Stimulated activated naive CD8-positive, alpha-beta T cell treated with anti-CD3 and anti-CD28 coated beads, Interleukin-15, Interleukin-2, amounts not matched to agents 100 ng/mL and 50 ng/mL, for 24 hours (primary cell): ENCODE results near the gene BET1.

Source experiments
- H3K27ac Mint-ChIP-seq: one replicate; pipeline ENCODE4 v1.8.0; 2021; ENCODE audit warnings: mild to moderate bottlenecking, mixed read lengths
- H3K27me3 Mint-ChIP-seq: one replicate; pipeline ENCODE4 v1.8.0; 2021; ENCODE audit warnings: mixed read lengths
- H3K36me3 Mint-ChIP-seq: one replicate; pipeline ENCODE4 v1.8.0; 2021; ENCODE audit warnings: low read depth, mixed read lengths
- H3K4me1 Mint-ChIP-seq: one replicate; pipeline ENCODE4 v1.8.0; 2021; ENCODE audit warnings: low read depth, mixed read lengths
- H3K4me3 Mint-ChIP-seq: one replicate; pipeline ENCODE4 v1.8.0; 2021; ENCODE audit warnings: mild to moderate bottlenecking, mixed read lengths
- H3K9me3 Mint-ChIP-seq: one replicate; pipeline ENCODE4 v1.8.0; 2021; ENCODE audit warnings: mixed read lengths

The BET1 gene

DNA sequence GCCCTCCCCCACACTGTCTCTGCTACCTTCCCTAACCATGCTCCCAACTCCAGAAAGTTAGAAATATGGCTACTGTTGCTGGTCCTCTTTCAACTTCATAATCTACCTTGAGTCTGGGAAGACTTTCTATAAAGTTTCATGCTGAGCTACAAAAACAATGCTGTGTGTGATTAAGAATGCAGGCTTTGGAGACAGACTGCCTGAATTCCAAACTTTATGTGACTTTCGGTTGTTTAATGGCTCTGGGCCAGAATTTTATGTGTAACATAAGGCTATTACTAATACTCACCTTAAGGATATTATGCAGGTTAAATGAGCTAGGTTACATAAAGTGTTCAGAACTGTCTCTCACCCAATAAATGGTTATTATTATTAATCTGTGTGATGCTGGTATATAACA, 19.1 kb downstream of the BET1 start:
- Mint-ChIP-seq H3K4me3 (no peak overlapping the region), H3K4me1 (no peaks in the 10 kb centered on the region), H3K36me3 (no peaks in the 10 kb centered on the region), H3K27ac (no peak overlapping the region), H3K27me3 (no peaks in the 10 kb centered on the region), H3K9me3 (no peaks in the 10 kb centered on the region)

DNA sequence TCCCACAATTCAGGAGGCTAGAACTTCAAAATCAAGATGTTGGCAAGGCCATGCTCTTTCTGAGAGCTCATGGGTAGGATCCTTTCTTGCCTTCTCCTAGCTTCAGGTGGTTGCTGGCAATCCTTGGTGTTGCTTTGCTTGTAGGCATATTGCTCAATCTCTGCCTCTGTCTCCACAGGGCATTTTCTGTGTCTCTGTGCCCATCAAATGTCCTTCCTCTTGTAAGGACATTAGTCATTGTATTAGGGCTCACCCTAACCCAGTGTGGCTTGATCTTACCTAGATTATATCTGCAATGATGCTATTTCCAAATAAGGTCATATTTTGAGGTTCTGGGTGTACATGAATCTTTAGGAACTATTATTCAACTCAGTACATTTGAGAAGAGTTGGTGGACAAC, 20.1 kb downstream of the BET1 start:
- Mint-ChIP-seq H3K4me3 (no peak overlapping the region), H3K36me3 (no peaks in the 10 kb centered on the region), H3K9me3 (no peaks in the 10 kb centered on the region)

DNA sequence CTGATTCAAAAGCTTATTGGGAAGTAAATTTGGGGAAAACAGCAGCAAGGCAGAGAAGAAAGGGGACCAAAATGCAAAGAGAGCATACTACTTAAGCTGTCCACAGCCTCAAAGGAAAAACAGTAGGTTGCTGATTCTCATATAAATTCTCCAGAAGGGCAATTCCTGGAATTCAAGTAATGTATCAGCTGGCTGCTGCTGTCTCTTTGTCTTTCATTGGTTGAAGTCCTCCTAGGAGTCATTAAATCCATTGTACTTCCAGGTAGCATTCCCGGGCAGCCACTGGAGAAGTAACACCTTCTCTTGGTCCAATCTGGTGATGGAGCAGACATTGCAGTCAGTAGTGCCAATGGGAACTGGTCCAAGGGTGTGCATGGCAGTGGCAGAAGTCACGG, 22.7 kb downstream of the BET1 start:
- H3K4me1 Mint-ChIP-seq = no peaks in the 10 kb centered on the region
- H3K9me3 Mint-ChIP-seq = no peaks in the 10 kb centered on the region
- no peaks in the 10 kb centered on the region for H3K36me3 Mint-ChIP-seq
- H3K27ac Mint-ChIP-seq = no peak overlapping the region
- H3K27me3 Mint-ChIP-seq = no peaks in the 10 kb centered on the region
- H3K4me3 Mint-ChIP-seq = no peak overlapping the region

More for the DNA sequence above, 20.1 kb downstream of the BET1 start:
- Mint-ChIP-seq H3K4me1 (no peaks in the 10 kb centered on the region), H3K27ac (no peak overlapping the region), H3K27me3 (no peaks in the 10 kb centered on the region)

DNA sequence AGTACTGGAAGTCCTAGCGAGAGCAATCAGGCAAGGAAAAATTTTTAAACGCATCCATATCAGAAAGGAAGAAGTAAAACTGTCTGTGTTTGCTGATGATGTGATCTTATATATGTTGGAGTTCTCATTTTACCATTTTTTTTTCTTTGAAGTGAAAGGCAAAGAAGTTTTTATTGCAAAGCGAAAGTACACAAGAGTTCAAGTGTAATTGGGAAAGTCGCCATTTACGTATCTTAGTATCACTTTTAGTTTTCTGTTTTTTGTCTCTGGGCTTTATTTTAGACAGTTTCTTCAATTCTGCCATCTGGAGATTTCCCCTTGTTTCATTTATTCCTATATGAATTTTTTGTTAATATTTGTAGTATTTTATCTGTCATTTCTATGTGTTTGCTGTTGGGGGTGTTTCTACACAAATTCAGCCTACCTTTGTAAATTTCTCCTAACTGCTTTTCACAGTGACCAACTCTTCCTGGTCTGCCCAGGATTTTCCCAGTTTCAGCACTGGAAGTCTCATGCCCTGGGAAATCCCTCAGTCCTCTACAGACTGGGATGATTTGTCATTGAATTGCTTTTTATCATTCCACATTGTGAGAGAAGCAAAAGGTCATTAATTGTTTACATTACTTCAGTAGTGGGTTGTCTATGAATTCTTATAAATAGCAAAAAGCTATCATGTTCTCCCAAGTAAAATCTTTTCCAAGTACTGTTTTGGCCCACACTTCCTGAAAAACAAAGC, 23.2 kb downstream of the BET1 start:
- H3K27me3 Mint-ChIP-seq = no peaks in the 10 kb centered on the region
- H3K27ac Mint-ChIP-seq = no peak overlapping the region
- no peaks in the 10 kb centered on the region for H3K36me3 Mint-ChIP-seq
- no peak overlapping the region for H3K4me3 Mint-ChIP-seq
- H3K9me3 Mint-ChIP-seq = no peaks in the 10 kb centered on the region
- H3K4me1 Mint-ChIP-seq = no peaks in the 10 kb centered on the region

DNA sequence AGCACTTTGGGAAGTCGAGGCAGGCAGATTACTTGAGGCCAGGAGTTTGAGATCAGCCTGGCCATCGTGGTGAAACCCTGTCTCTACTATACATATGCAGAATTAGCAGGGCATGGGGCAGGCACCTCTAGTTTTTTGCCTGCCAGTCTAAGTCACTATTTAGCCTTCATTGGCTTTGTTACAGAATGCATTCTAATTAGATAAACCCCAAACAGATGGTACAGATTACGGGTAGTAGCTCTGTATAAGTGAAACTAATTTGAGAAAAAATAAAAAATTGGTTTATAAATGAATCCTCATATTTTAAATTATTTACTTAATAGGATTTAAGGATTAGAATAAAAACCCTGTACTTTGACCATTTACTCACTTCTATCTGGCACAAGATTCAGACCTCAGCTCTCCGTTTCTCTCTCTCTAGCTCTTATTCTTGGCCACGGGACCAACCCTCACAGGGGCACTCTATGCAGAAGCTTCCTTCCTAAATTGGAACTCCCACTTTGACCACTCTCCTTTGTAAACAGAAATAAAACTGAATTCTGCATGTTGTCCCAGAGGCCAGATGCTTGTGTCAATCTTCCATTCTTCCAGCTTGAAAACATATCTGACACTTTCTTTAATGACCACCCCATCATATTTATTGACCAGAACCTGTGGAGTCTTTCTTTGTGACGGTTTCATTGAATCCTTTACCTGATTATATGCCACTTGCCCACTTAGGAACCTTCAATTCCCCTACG, 26.8 kb downstream of the BET1 start:
- Mint-ChIP-seq H3K36me3 (no peaks in the 10 kb centered on the region), H3K27ac (no peak overlapping the region), H3K4me1 (no peaks in the 10 kb centered on the region), H3K27me3 (no peaks in the 10 kb centered on the region), H3K9me3 (no peaks in the 10 kb centered on the region), H3K4me3 (no peak overlapping the region)

DNA sequence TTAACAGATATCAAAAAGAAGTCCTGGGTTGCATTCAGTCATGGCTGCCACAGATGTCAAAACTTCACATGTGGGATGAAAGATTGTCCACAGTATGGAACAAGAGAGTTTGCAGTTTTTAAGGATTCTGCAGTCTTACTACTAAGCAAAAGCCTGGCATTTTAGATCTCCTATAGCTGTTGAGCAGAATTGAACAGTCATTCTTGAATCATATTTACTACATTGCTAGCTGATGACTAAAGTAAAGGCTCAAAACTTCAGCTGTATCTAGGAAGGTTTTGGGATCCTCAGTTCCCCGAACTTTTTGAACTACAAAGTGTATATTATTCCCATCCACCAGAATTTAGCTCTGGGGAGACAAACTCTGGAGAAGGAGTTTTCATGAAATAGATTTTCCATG, 31.0 kb downstream of the BET1 start:
- no peaks in the 10 kb centered on the region for H3K4me1 Mint-ChIP-seq
- no peaks in the 10 kb centered on the region for H3K36me3 Mint-ChIP-seq
- no peaks in the 10 kb centered on the region for H3K27me3 Mint-ChIP-seq
- no peak overlapping the region for H3K4me3 Mint-ChIP-seq
- H3K9me3 Mint-ChIP-seq = no peaks in the 10 kb centered on the region
- H3K27ac Mint-ChIP-seq = no peak overlapping the region

DNA sequence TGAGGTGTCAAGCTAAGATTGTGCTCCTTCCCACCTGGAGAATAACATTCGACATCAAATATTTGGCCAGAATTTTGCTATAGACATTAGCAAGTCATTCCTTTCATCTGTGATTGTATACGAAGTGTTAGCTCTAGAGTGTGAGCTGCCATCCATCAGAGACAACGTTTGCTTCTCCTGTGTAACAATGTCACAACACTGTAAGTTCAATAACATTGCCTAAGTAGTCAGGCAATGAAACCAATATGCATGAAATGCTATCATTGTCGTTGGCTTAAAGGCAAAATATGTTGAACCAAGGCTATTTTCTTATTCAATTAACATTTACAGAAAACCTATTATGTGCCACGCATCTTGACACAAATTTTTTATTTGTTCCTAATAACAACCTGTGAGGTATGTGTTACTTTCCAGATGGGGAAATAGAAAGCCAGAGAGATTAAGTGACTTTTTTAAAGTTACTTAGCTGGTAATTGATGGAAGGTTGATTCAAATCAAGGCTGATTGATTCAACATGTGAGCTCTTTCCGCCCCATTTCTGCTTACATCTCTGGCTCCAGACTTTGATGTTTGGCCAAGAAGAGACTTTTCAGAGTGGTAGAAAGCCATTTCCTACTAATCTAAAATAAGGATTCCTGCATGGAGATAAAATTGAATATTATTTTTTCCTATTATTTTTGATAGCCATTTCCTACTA, 32.0 kb downstream of the BET1 start:
- no peaks in the 10 kb centered on the region for H3K4me1 Mint-ChIP-seq
- no peak overlapping the region for H3K4me3 Mint-ChIP-seq
- H3K36me3 Mint-ChIP-seq = no peaks in the 10 kb centered on the region
- H3K9me3 Mint-ChIP-seq = no peaks in the 10 kb centered on the region
- H3K27ac Mint-ChIP-seq = no peak overlapping the region
- no peaks in the 10 kb centered on the region for H3K27me3 Mint-ChIP-seq

DNA sequence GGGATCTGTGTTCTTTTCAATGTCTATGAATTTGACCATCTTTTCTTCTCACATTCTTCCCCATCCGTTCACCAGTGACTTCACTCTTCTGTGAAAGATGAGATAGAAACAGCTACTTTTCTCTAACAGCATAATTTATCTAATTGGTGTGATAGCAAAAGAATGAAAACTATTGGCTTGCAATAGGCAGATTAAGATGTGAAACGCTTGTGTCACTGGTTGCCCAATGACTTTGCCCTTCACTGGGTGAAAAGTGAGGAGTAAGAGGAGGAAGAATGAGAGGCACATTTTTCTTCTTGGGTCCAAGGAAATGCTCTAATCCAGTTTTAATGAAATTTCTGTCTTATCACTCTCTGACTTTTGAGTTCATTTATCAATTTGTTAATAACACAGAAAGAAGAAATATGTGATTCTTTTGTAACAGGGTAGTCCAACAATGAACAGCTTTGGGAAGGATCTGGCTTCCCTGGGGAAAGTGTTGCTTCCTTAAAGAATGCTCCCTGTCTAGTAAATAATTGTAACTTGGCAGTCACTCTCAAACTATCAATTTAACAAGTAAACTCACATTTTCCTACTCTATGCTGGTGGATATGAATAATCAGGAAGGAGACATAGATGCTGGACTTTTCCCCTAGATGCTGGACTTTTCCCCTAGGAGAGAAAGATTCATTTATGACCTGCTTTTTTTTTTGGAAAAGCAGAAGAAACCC, 35.1 kb downstream of the BET1 start:
- H3K4me3 Mint-ChIP-seq = no peak overlapping the region
- H3K4me1 Mint-ChIP-seq = no peaks in the 10 kb centered on the region
- no peaks in the 10 kb centered on the region for H3K9me3 Mint-ChIP-seq
- no peaks in the 10 kb centered on the region for H3K27me3 Mint-ChIP-seq
- no peaks in the 10 kb centered on the region for H3K36me3 Mint-ChIP-seq
- H3K27ac Mint-ChIP-seq = no peak overlapping the region

DNA sequence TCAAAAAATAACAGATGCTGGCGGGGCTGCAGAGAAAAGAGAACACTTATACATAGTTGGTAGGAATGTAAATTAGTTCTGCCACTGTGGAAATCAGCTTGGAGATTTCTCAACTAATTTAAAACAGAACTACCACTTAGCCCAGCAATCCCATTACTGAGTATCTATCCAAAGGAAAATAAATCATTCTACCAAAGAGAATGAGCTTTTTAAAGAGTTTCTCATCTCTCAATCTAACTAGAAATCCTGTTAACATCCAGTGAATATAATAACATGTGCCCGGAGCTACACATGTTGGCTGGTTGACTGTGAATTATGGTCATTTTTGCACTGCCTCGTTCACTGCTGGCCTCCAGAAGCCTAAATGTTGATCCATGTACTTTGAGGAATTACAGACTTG, 39.3 kb downstream of the BET1 start:
- Mint-ChIP-seq H3K4me3 (no peak overlapping the region), H3K27ac (no peak overlapping the region), H3K4me1 (no peaks in the 10 kb centered on the region), H3K36me3 (no peaks in the 10 kb centered on the region), H3K9me3 (no peaks in the 10 kb centered on the region), H3K27me3 (no peaks in the 10 kb centered on the region)

DNA sequence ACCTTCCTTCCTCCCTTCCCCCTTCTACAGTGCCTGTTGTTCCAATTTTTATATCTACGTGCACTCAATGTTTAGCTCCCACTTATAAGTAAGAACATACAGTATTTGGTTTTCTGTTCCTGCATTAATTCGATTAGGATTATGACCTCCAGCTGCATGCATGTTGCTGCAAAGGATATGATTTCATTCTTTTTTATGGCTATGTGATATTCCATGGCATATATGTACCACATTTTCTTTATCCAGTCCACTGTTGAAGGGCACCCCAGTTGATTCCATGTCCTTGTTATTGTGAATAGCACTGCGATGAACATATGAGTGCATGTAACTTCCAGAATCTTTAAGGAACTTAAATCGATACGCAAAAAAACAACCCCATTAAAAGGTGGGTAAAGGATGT, 39.9 kb downstream of the BET1 start:
- Mint-ChIP-seq H3K27me3 (no peaks in the 10 kb centered on the region), H3K4me3 (no peak overlapping the region), H3K27ac (no peak overlapping the region), H3K9me3 (no peaks in the 10 kb centered on the region), H3K4me1 (no peaks in the 10 kb centered on the region), H3K36me3 (no peaks in the 10 kb centered on the region)

DNA sequence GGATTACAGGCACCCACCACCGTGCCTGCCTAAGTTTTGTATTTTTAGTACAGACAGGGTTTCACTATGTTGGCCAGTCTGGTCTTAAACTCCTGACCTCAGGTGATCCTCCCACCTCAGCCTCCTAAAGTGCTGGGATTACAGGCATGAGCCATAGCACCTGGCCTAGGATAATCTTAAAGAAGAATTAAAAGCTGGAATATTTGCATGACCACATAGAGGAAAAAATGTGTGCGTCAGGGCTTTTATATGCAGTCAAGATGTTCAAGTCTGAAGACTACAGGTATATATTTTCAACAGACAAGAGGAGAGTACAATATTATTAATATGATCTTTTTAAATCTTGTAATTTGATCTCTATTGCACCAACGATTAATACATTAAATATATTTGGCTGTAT, 43.2 kb downstream of the BET1 start:
- Mint-ChIP-seq H3K9me3 (no peaks in the 10 kb centered on the region), H3K4me1 (no peaks in the 10 kb centered on the region), H3K27ac (no peak overlapping the region), H3K4me3 (no peak overlapping the region), H3K27me3 (no peaks in the 10 kb centered on the region), H3K36me3 (no peaks in the 10 kb centered on the region)

DNA sequence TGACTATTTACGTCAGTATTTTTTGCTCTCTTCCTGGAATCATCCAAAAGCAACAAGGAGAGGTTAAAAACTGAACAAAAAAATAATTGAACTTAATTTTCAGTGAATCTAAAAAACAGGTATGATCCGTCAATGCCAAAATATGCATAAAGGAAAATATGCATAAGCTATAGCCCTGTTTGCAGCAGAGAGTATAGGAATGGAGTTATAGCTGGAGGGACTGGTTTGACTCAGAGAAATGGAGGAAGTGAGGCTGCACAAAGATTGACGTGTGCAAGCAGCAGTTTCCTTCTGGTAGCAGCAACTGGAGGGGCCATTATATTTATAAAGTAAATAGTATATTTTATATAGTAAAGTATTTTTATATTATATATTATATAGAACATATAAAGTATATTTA, 45.5 kb downstream of the BET1 start:
- no peaks in the 10 kb centered on the region for H3K4me1 Mint-ChIP-seq
- no peak overlapping the region for H3K4me3 Mint-ChIP-seq
- H3K9me3 Mint-ChIP-seq = no peaks in the 10 kb centered on the region
- H3K36me3 Mint-ChIP-seq = no peaks in the 10 kb centered on the region
- no peaks in the 10 kb centered on the region for H3K27me3 Mint-ChIP-seq
- H3K27ac Mint-ChIP-seq = no peak overlapping the region

DNA sequence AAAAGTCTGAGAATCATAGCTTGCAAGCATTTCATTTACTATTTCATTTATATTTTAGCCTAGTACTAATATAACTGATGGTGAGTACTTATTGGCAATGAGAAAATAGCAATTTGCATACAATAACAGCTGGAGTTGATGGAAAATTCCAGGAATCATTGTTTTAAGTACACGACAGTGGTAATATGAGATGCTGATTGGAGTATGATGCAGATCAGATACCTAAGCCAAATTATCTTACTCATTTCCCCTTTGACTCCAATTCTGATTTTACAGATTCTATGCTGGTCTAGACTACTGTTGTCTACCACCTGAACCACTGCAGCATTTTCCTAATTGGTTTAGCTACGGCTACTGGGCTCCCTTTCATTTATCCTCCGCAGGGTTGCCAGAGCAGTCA, 45.9 kb downstream of the BET1 start:
- H3K36me3 Mint-ChIP-seq = no peaks in the 10 kb centered on the region
- no peaks in the 10 kb centered on the region for H3K27me3 Mint-ChIP-seq
- H3K4me3 Mint-ChIP-seq = no peak overlapping the region
- H3K9me3 Mint-ChIP-seq = no peaks in the 10 kb centered on the region
- no peaks in the 10 kb centered on the region for H3K4me1 Mint-ChIP-seq
- no peak overlapping the region for H3K27ac Mint-ChIP-seq

DNA sequence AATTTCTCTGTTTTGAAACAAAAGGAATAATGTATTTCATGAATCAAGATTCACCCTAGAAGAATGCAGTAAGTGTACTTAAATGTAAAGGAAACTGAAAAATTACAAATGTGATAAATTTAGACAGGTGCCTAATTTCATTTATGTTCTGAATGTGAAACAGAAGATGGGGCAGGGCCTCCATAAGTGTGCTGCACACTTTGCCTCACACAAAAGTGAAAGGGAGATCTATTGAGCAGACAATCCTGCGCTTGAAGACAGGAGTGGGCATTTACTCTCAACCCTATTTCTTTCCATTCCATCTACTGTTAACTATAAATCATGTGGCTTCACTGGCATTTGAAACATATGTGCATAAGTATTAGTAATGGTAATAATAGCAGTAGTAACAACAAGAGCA, 46.4 kb downstream of the BET1 start:
- no peaks in the 10 kb centered on the region for H3K9me3 Mint-ChIP-seq

DNA sequence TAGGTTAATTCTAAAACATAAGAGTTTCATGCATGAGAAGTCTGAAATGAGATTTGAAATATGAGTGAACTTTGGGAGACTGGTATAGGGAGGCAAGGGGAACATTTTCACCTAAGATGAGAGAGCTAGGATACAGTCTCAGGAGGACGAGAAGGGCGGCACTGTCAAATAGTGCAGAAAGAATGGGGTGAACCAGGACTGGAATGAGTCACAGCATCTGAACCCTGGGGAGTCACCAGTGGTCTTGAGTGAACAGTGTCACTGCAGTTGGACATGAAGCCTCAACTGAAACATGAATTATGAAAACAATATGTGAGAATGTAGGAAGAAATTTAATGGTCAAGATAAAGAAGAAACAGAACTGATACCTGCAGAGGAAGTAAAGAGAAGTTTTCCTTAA, 48.9 kb downstream of the BET1 start:
- no peaks in the 10 kb centered on the region for H3K36me3 Mint-ChIP-seq
- H3K27ac Mint-ChIP-seq = no peak overlapping the region
- no peak overlapping the region for H3K4me3 Mint-ChIP-seq

More for the DNA sequence above, 46.4 kb downstream of the BET1 start:
- Mint-ChIP-seq H3K4me1 (no peaks in the 10 kb centered on the region), H3K27ac (no peak overlapping the region), H3K4me3 (no peak overlapping the region), H3K36me3 (no peaks in the 10 kb centered on the region), H3K27me3 (no peaks in the 10 kb centered on the region)

More for the DNA sequence above, 48.9 kb downstream of the BET1 start:
- no peaks in the 10 kb centered on the region for H3K4me1 Mint-ChIP-seq
- no peaks in the 10 kb centered on the region for H3K27me3 Mint-ChIP-seq
- no peaks in the 10 kb centered on the region for H3K9me3 Mint-ChIP-seq
